ENCODE results near the gene OR4M2. TPM values are rescaled to one million over a fixed set of nuclear protein-coding genes. Genes with fewer than 3 reads are reported as not detected.
"Not testable (repeated sequence)": the region's sequence is repeated elsewhere in the genome, so short reads cannot be mapped to it uniquely, and the experiment has no call there.

The OR4M2 gene
- not detected for total RNA-seq
- polyA plus RNA-seq (ENCODE audit: insufficient read length in 6 of 6): not detected
- long read RNA-seq, donor 1: 0 reads
- long read RNA-seq, donor 2: 0 reads
- long read RNA-seq, donor 3: 0 reads
- long read RNA-seq, donor 4: 0 reads
- long read RNA-seq, donor 5: 0 reads
- long read RNA-seq, donor 6: 0 reads
- long read RNA-seq, donor 7: 0 reads
- long read RNA-seq, donor 8: 0 reads
- long read RNA-seq, donor 9: 0 reads
- long read RNA-seq, donor 10: 0 reads
- long read RNA-seq, donor 11: 0 reads
- long read RNA-seq, donor 12: 0 reads

GRCh38 chr15:22080227-22080626, at the start of gene OR4M2:
OR4M2 (plus strand) TSS chr15:22080527; CDS start chr15:22080625, 98 bp downstream.
- ATAC-seq; H3K36me3 ChIP-seq; H3K4me3 ChIP-seq; H3K27me3 ChIP-seq; H3K4me1 ChIP-seq; intact Hi-C loops (cut with DNase I); H3K9me3 ChIP-seq; H3K27ac ChIP-seq; DNase-seq: not testable (repeated sequence)

- H3K27ac ChIP-seq; H3K9me3 ChIP-seq; ATAC-seq; H3K4me1 ChIP-seq; H3K27me3 ChIP-seq; intact Hi-C loops (cut with DNase I); H3K36me3 ChIP-seq; H3K4me3 ChIP-seq; DNase-seq: not testable (repeated sequence)
Observed at GRCh38 chr15:22069267-22069666, 11.1 kb upstream of the OR4M2 start.

GRCh38 chr15:22081386-22081785, 1.1 kb downstream of the OR4M2 start:
- H3K9me3 ChIP-seq; ATAC-seq; H3K27me3 ChIP-seq; DNase-seq; H3K4me3 ChIP-seq; intact Hi-C loops (cut with DNase I); H3K27ac ChIP-seq; H3K4me1 ChIP-seq; H3K36me3 ChIP-seq: not testable (repeated sequence)

GRCh38 chr15:22098616-22099253, 18.4 kb downstream of the OR4M2 start:
- H3K27me3 ChIP-seq; DNase-seq; H3K27ac ChIP-seq; H3K4me3 ChIP-seq; H3K36me3 ChIP-seq; H3K4me1 ChIP-seq; intact Hi-C loops (cut with DNase I); ATAC-seq; H3K9me3 ChIP-seq: not testable (repeated sequence)

- H3K27me3 ChIP-seq; H3K36me3 ChIP-seq; intact Hi-C loops (cut with DNase I); H3K4me1 ChIP-seq; DNase-seq; H3K4me3 ChIP-seq; ATAC-seq; H3K27ac ChIP-seq; H3K9me3 ChIP-seq: not testable (repeated sequence)
Observed at GRCh38 chr15:22099289-22099891, 19.1 kb downstream of the OR4M2 start.

GRCh38 chr15:22122033-22122432, 41.7 kb downstream of the OR4M2 start:
- H3K4me3 ChIP-seq; H3K27me3 ChIP-seq; intact Hi-C loops (cut with DNase I); DNase-seq; H3K36me3 ChIP-seq; H3K27ac ChIP-seq; H3K9me3 ChIP-seq; ATAC-seq; H3K4me1 ChIP-seq: not testable (repeated sequence)

Other genes starting within 250 kb of the OR4M2 start
- not detected for gene POTEB, start 202.8 kb upstream of the OR4M2 start, total RNA-seq
- gene POTEB, start 202.8 kb upstream of the OR4M2 start, polyA plus RNA-seq (ENCODE audit: insufficient read length in 6 of 6): not detected

Measured in left lung (tissue), 14 donors.